HEK293 (cell line): ENCODE results near the gene ARMH3.

Experiments
- CTCF ChIP-seq: fragments of 450-650 bp; formaldehyde crosslinking; IDR thresholded peaks from 2 replicates; pipeline ENCODE4 v1.5.1; 2016; ENCODE audit warnings: missing biosample characterization, missing genetic modification characterization
- SCRT1 ChIP-seq: fragments of 450-650 bp; formaldehyde crosslinking; IDR thresholded peaks from 2 replicates; pipeline ENCODE4 v1.5.1; 2016; ENCODE audit warnings: missing biosample characterization, missing genetic modification characterization, borderline replicate concordance
- ZFP37 ChIP-seq: fragments of 450-650 bp; formaldehyde crosslinking; IDR thresholded peaks from 2 replicates; pipeline ENCODE4 v1.5.1; 2016; ENCODE audit warnings: missing biosample characterization, missing genetic modification characterization
- ZNF280D ChIP-seq: fragments of 450-650 bp; formaldehyde crosslinking; IDR thresholded peaks from 2 replicates; pipeline ENCODE4 v1.5.1; 2016; ENCODE audit warnings: missing biosample characterization, missing genetic modification characterization
- ZNF654 ChIP-seq: fragments of 450-650 bp; formaldehyde crosslinking; IDR thresholded peaks from 2 replicates; pipeline ENCODE4 v1.5.1; 2016; ENCODE audit warnings: low read depth, missing biosample characterization, missing genetic modification characterization
- ZNF707 ChIP-seq: fragments of 450-650 bp; formaldehyde crosslinking; IDR thresholded peaks from 2 replicates; pipeline ENCODE4 v1.5.1; 2016; ENCODE audit warnings: missing biosample characterization, missing genetic modification characterization

DNA sequence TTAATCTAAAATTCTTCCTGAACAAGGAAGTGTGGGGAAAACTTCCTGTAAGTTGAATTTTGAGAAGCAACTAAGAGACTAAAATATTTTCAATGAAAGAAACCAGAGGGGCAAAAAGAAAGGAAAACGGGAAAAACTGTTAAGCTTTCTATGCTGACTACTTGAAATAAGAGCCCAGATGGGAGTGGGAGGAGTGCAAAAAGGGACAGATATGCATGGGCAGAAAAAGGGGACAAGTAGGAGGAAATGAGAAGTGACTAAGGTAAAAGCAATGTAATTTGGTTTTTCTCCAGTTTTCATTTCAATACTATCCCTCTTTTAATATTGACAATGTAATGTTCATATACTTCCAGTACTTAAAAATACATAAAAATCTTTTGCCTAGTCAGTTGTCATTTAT is 248.8 kb downstream of the ARMH3 start:
- TF ChIP-seq ZFP37 (no peak), CTCF (tag by site-specific recombination) (no peak), ZNF654 (no peak), SCRT1 (tag by site-specific recombination) (no peak), ZNF280D (tag by site-specific recombination) (no peak), ZNF707 (no peak)
